Psoas muscle (tissue), 8 donors: ENCODE measurements around the gene KRTAP2-2. TPM values are rescaled to one million over a fixed set of nuclear protein-coding genes. Genes with fewer than 3 reads are reported as not detected.

Experiments used
- ATAC-seq, 4 donors: fragments of 200-7000 bp; cut with Tn5 transposase; one replicate each; pipeline ENCODE4 v1.9.1; 2020; ENCODE audit warnings: moderate library complexity in 3 of 4, mild to moderate bottlenecking in 2 of 4
- DNase-seq, 2 donors: peaks; one replicate each; pipeline ENCODE4 v3.0.0-alpha.2; 2020
- H3K27ac ChIP-seq: fragments of 200-600 bp; one replicate; pipeline ENCODE4 v1.8.0; 2022
- H3K27me3 ChIP-seq, 3 donors: fragments of 200-600 bp in 1 of 3; one replicate each; pipeline versions ENCODE4 v1.6.1 to v1.8.0; 2013 to 2022; ENCODE audit warnings: low read length in 2 of 3, mild to moderate bottlenecking in 2 of 3, moderate library complexity in 1 of 3; ENCODE audit not compliant: insufficient read depth in 3 of 3
- H3K36me3 ChIP-seq, 2 donors: fragments of 200-600 bp in 1 of 2; one replicate each; pipeline versions ENCODE4 v1.6.1 to v1.8.0; 2013 to 2022; ENCODE audit warnings: low read depth in 1 of 2, mild to moderate bottlenecking in 1 of 2, moderate library complexity in 1 of 2; ENCODE audit not compliant: insufficient read depth in 1 of 2
- H3K4me1 ChIP-seq: fragments of 200-600 bp; one replicate; pipeline ENCODE4 v1.8.0; 2022
- H3K4me3 ChIP-seq: fragments of 200-600 bp; one replicate; pipeline ENCODE4 v1.8.0; 2022; ENCODE audit warnings: mild to moderate bottlenecking
- H3K9me3 ChIP-seq: fragments of 200-600 bp; one replicate; pipeline ENCODE4 v1.8.0; 2022
- CTCF ChIP-seq: fragments of 200-600 bp; IDR thresholded peaks from one replicate; pipeline ENCODE4 v1.8.0; 2022; ENCODE audit warnings: antibody characterized with exemption
- WGBS, 3 donors: extraction: QIAGEN DNeasy Blood & Tissue Kit; methylation state at CpG; one replicate each; pipeline versions ENCODE4 v1.1.6 to v1.1.7; 2013; 5-methylcytosine and 5-hydroxymethylcytosine counted together
- intact Hi-C, 2 donors: fragments of 100-400 bp; cut with DNase I; formaldehyde crosslinking; loops; one replicate each; pipeline versions ENCODE4 v1.11.0 to v1.14.2; 2022
- polyA plus RNA-seq, 3 donors: library from polyadenylated mRNA; stranded (reverse); fragments of 200-250 nt; gene quantifications; one replicate each; pipeline ENCODE4 v1.2.3, GENCODE V29; 2013
- total RNA-seq, 4 donors: library from RNA; stranded (reverse); fragmentation: NEBNext Ultra II Directional in 2 of 4; extraction: Animal tissue kit (Norgen Biotek cat#: 25700) in 2 of 4; gene quantifications; one replicate each; pipeline versions ENCODE4 v1.2.1 to v1.2.4, GENCODE V29; 2021 to 2023
- donor health status: healthy with polysubstance abuse.
- donor health status: DM: no; HTN: no; CAD: no; lungs with moderate emphysema.
- donor health status: Bipolar disorder and iron deficiency.
- donor health status: healthy.
- donor health status: DM: yes; HTN: yes; CAD: no.
- donor health status: DM: no; HTN: no; CAD: no.
- donor health status: DM: no; HTN: no; CAD: no.
- donor health status: DM: yes; HTN: yes; CAD: no.

KRTAP2-2 gene
- total and polyA plus RNA-seq, 7 donors, result not detected

DNA sequence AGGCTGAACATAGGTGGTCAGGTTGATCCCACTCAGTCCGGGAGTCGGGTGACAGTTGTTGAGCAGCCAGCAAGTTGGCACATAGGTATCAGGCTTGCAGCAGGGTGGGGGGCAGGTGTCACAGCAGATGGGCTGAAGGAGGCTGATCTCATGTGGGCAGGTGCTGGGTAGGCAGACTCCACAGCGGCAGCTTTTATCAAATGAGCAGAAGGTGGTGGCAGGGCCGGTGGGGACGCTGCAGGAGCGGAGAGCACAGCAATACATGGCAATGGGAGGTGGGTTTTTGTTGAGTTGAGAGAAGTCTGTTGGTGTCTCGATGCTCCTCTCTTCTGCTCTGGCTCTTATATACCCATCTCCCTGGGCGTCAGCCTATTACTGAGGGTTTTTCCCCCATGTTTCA, 46.2 kb downstream of the KRTAP2-2 start, which contains the start of gene KRTAP3-1:
Gene KRTAP3-1 (minus strand): TSS at position 318 of the 400 bp plus-strand sequence. CDS start 54 bp downstream, at position 264.
- ATAC-seq, result no peak
- 81 to 88% (median 85%) methylated on average over 8 of the region's 8 CpGs for WGBS, 3 donors
- Histone ChIP-seq H3K27me3 (peaks cover 0 to 11% (median 5%) of the 10 kb centered on the region in 3 donors), H3K36me3 (no peaks in the 10 kb centered on the region), H3K9me3 (no peaks in the 10 kb centered on the region), H3K27ac (no peak within 1 kb of the TSS), H3K4me3 (no peak within 1 kb of the TSS), H3K4me1 (no peaks in the 10 kb centered on the region)
- no peak for DNase-seq
- TF ChIP-seq CTCF, result no peak
- intact Hi-C loops, result no loop called here

Other genes starting within 250 kb of the KRTAP2-2 start
Only the 30 nearest of the 37 such genes appear.
- gene KRT20, start 170.0 kb downstream of the KRTAP2-2 start, total RNA-seq, result under 1 TPM in 1 of 4 donors, not detected in 3; 0.21 TPM
- gene KRT20, start 170.0 kb downstream of the KRTAP2-2 start, polyA plus RNA-seq, result under 1 TPM in 2 of 3 donors, not detected in 1; 0.08 to 0.35 TPM
- gene KRT23, start 117.6 kb downstream of the KRTAP2-2 start, total RNA-seq, result 1 to 10 TPM in 1 of 4 donors, under 1 TPM in 1, not detected in 2; 0.25 to 1.5 TPM
- under 1 TPM in 1 of 3 donors, not detected in 2; 0.03 TPM for gene KRT23, start 117.6 kb downstream of the KRTAP2-2 start, polyA plus RNA-seq
- gene KRT39, start 88.3 kb downstream of the KRTAP2-2 start, total RNA-seq, result not detected
- gene KRT39, start 88.3 kb downstream of the KRTAP2-2 start, polyA plus RNA-seq, result not detected
- not detected for gene KRT40, start 70.9 kb downstream of the KRTAP2-2 start, total RNA-seq
- gene KRT40, start 70.9 kb downstream of the KRTAP2-2 start, polyA plus RNA-seq, result not detected
- not detected for gene KRTAP3-3, start 61.1 kb downstream of the KRTAP2-2 start, total RNA-seq
- gene KRTAP3-3, start 61.1 kb downstream of the KRTAP2-2 start, polyA plus RNA-seq, result not detected
- not detected for gene KRTAP3-2, start 55.3 kb downstream of the KRTAP2-2 start, total RNA-seq
- gene KRTAP3-2, start 55.3 kb downstream of the KRTAP2-2 start, polyA plus RNA-seq, result not detected
- gene KRTAP3-1, start 46.1 kb downstream of the KRTAP2-2 start, total RNA-seq, result not detected
- gene KRTAP3-1, start 46.1 kb downstream of the KRTAP2-2 start, polyA plus RNA-seq, result not detected
- gene KRTAP1-5, start 28.0 kb downstream of the KRTAP2-2 start, total RNA-seq, result not detected
- gene KRTAP1-5, start 28.0 kb downstream of the KRTAP2-2 start, polyA plus RNA-seq, result not detected
- not detected for gene KRTAP1-4, start 25.0 kb downstream of the KRTAP2-2 start, total RNA-seq
- gene KRTAP1-4, start 25.0 kb downstream of the KRTAP2-2 start, polyA plus RNA-seq, result not detected
- not detected for gene KRTAP1-3, start 20.4 kb downstream of the KRTAP2-2 start, total RNA-seq
- gene KRTAP1-3, start 20.4 kb downstream of the KRTAP2-2 start, polyA plus RNA-seq, result not detected
- not detected for gene KRTAP1-1, start 13.8 kb downstream of the KRTAP2-2 start, total RNA-seq
- gene KRTAP1-1, start 13.8 kb downstream of the KRTAP2-2 start, polyA plus RNA-seq, result not detected
- not detected for gene KRTAP2-1, start 7.9 kb downstream of the KRTAP2-2 start, total RNA-seq
- gene KRTAP2-1, start 7.9 kb downstream of the KRTAP2-2 start, polyA plus RNA-seq, result not detected
- gene KRTAP2-3, start 4.9 kb upstream of the KRTAP2-2 start, total RNA-seq, result not detected
- not detected for gene KRTAP2-3, start 4.9 kb upstream of the KRTAP2-2 start, polyA plus RNA-seq
- not detected for gene KRTAP2-4, start 10.6 kb upstream of the KRTAP2-2 start, total RNA-seq
- gene KRTAP2-4, start 10.6 kb upstream of the KRTAP2-2 start, polyA plus RNA-seq, result not detected
- not detected for gene KRTAP4-7, start 28.9 kb upstream of the KRTAP2-2 start, total RNA-seq
- not detected for gene KRTAP4-7, start 28.9 kb upstream of the KRTAP2-2 start, polyA plus RNA-seq
- not detected for gene KRTAP4-8, start 42.9 kb upstream of the KRTAP2-2 start, total RNA-seq
- not detected for gene KRTAP4-8, start 42.9 kb upstream of the KRTAP2-2 start, polyA plus RNA-seq
- not detected for gene KRTAP4-16, start 47.0 kb upstream of the KRTAP2-2 start, total RNA-seq
- not detected for gene KRTAP4-16, start 47.0 kb upstream of the KRTAP2-2 start, polyA plus RNA-seq
- not detected for gene KRTAP4-9, start 50.2 kb upstream of the KRTAP2-2 start, total RNA-seq
- not detected for gene KRTAP4-9, start 50.2 kb upstream of the KRTAP2-2 start, polyA plus RNA-seq
- gene KRTAP4-11, start 63.1 kb upstream of the KRTAP2-2 start, total RNA-seq, result not detected
- gene KRTAP4-11, start 63.1 kb upstream of the KRTAP2-2 start, polyA plus RNA-seq, result not detected
- gene KRTAP4-12, start 69.0 kb upstream of the KRTAP2-2 start, total RNA-seq, result not detected
- gene KRTAP4-12, start 69.0 kb upstream of the KRTAP2-2 start, polyA plus RNA-seq, result not detected
- gene KRTAP4-6, start 85.3 kb upstream of the KRTAP2-2 start, total RNA-seq, result not detected
- not detected for gene KRTAP4-6, start 85.3 kb upstream of the KRTAP2-2 start, polyA plus RNA-seq
- not detected for gene KRTAP4-5, start 94.6 kb upstream of the KRTAP2-2 start, total RNA-seq
- gene KRTAP4-5, start 94.6 kb upstream of the KRTAP2-2 start, polyA plus RNA-seq, result not detected
- gene KRTAP4-4, start 105.5 kb upstream of the KRTAP2-2 start, total RNA-seq, result not detected
- not detected for gene KRTAP4-4, start 105.5 kb upstream of the KRTAP2-2 start, polyA plus RNA-seq
- not detected for gene KRTAP4-3, start 113.0 kb upstream of the KRTAP2-2 start, total RNA-seq
- gene KRTAP4-3, start 113.0 kb upstream of the KRTAP2-2 start, polyA plus RNA-seq, result not detected
- not detected for gene KRTAP4-2, start 123.0 kb upstream of the KRTAP2-2 start, total RNA-seq
- gene KRTAP4-2, start 123.0 kb upstream of the KRTAP2-2 start, polyA plus RNA-seq, result not detected
- gene KRTAP4-1, start 129.7 kb upstream of the KRTAP2-2 start, total RNA-seq, result not detected
- gene KRTAP4-1, start 129.7 kb upstream of the KRTAP2-2 start, polyA plus RNA-seq, result not detected
- gene KRTAP9-1, start 134.7 kb upstream of the KRTAP2-2 start, total RNA-seq, result not detected
- not detected for gene KRTAP9-1, start 134.7 kb upstream of the KRTAP2-2 start, polyA plus RNA-seq
- gene KRTAP9-2, start 171.4 kb upstream of the KRTAP2-2 start, total RNA-seq, result not detected
- not detected for gene KRTAP9-2, start 171.4 kb upstream of the KRTAP2-2 start, polyA plus RNA-seq
- not detected for gene KRTAP9-3, start 177.2 kb upstream of the KRTAP2-2 start, total RNA-seq
- not detected for gene KRTAP9-3, start 177.2 kb upstream of the KRTAP2-2 start, polyA plus RNA-seq
- not detected for gene KRTAP9-8, start 182.8 kb upstream of the KRTAP2-2 start, total RNA-seq
- gene KRTAP9-8, start 182.8 kb upstream of the KRTAP2-2 start, polyA plus RNA-seq, result not detected